ENCODE results near the gene REXO5.

- TF ChIP-seq TCF12 (IDR thresholded peaks at IDR 0.05; ENCODE audit: low read depth, low read length) (no peak), CTCF (IDR thresholded peaks at IDR 0.05 in 2 of 3, conservative IDR thresholded peaks at IDR 0.05 in 1 of 3; ENCODE audit: control insufficient read depth in 2 of 3, extremely low read depth in 1 of 3, insufficient read depth in 1 of 3, low read depth in 3 of 3, low read length in 3 of 3) (no peak), REST (IDR thresholded peaks at IDR 0.05; ENCODE audit: low read depth, low read length) (no peak), EZH2 (IDR thresholded peaks at IDR 0.05; ENCODE audit: borderline replicate concordance, control insufficient read depth, low read depth, low read length) (no peak), MXI1 (IDR thresholded peaks at IDR 0.05; ENCODE audit: low read depth, low read length) (no peak), RBBP5 (conservative IDR thresholded peaks at IDR 0.05) (no peak), SREBF1 (IDR thresholded peaks at IDR 0.05; ENCODE audit: low read length) (no peak)
- TF ChIP-seq, protein P1, sequence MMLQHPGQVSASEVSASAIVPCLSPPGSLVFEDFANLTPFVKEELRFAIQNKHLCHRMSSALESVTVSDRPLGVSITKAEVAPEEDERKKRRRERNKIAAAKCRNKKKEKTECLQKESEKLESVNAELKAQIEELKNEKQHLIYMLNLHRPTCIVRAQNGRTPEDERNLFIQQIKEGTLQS (IDR thresholded peaks at IDR 0.05; ENCODE audit: borderline replicate concordance, extremely low read depth, low read depth, low read length) = no peak
- TF ChIP-seq, protein P2, sequence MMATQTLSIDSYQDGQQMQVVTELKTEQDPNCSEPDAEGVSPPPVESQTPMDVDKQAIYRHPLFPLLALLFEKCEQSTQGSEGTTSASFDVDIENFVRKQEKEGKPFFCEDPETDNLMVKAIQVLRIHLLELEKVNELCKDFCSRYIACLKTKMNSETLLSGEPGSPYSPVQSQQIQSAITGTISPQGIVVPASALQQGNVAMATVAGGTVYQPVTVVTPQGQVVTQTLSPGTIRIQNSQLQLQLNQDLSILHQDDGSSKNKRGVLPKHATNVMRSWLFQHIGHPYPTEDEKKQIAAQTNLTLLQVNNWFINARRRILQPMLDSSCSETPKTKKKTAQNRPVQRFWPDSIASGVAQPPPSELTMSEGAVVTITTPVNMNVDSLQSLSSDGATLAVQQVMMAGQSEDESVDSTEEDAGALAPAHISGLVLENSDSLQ (IDR thresholded peaks at IDR 0.05) = no peak
Observed at GRCh38 chr16:20789130-20789529, 17.2 kb upstream of the REXO5 start.
